Measurements from ENCODE around the gene CHADL.

CHADL gene

DNA sequence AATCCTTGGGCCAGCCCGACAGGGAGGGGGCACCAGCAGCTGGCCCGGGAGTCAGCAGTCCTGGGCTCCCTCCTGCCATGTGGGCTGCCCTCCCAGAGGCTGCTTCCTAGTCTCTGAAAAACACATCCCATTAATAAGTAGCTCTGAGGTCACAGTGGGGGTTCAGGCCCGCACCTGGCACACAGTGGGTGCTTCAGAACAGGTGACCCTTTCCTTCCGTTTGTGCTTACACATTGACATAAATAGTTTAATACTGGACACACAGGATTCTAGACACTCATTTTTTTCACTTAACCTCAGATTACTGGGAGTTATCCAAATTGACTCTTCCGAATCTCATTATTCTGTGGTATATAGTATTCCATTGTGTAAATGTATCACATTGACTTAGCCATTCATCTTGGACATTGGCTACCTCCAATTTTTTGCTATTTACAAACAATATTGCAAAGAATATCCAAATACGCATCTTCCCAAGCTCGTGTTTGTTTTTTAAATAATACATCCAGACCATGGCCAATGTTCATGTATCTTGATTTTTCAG lies 474 bp upstream of the CHADL start:
- DNase-seq (ENCODE audit: low spot score): no peak
- no peak for TF ChIP-seq CTCF (IDR thresholded peaks at IDR 0.05; ENCODE audit: borderline replicate concordance, control extremely low read depth, extremely low read depth, insufficient read depth, missing control alignments)
- in situ Hi-C loops (cut with MboI; ENCODE audit: low sequenced_read_pairs, unreplicated experiment): no loop called here

GRCh38 chr22:41239443-41240128 lies 1.1 kb downstream of the CHADL start:
- TF ChIP-seq CTCF (IDR thresholded peaks at IDR 0.05; ENCODE audit: borderline replicate concordance, control extremely low read depth, extremely low read depth, insufficient read depth, missing control alignments): no peak

GRCh38 chr22:41238570-41239442 lies 1.9 kb downstream of the CHADL start:
- TF ChIP-seq CTCF (IDR thresholded peaks at IDR 0.05; ENCODE audit: borderline replicate concordance, control extremely low read depth, extremely low read depth, insufficient read depth, missing control alignments): no peak
- DNase-seq (ENCODE audit: low spot score): no peak

More at GRCh38 chr22:41239443-41240128, 1.1 kb downstream of the CHADL start:
- in situ Hi-C loops (cut with MboI; ENCODE audit: low sequenced_read_pairs, unreplicated experiment): loop anchor here (10.0 kb wide), 1 partner anchor 315 kb away; no protein-coding TSS in a partner anchor
- DNase-seq (ENCODE audit: low spot score): no peak

DNA sequence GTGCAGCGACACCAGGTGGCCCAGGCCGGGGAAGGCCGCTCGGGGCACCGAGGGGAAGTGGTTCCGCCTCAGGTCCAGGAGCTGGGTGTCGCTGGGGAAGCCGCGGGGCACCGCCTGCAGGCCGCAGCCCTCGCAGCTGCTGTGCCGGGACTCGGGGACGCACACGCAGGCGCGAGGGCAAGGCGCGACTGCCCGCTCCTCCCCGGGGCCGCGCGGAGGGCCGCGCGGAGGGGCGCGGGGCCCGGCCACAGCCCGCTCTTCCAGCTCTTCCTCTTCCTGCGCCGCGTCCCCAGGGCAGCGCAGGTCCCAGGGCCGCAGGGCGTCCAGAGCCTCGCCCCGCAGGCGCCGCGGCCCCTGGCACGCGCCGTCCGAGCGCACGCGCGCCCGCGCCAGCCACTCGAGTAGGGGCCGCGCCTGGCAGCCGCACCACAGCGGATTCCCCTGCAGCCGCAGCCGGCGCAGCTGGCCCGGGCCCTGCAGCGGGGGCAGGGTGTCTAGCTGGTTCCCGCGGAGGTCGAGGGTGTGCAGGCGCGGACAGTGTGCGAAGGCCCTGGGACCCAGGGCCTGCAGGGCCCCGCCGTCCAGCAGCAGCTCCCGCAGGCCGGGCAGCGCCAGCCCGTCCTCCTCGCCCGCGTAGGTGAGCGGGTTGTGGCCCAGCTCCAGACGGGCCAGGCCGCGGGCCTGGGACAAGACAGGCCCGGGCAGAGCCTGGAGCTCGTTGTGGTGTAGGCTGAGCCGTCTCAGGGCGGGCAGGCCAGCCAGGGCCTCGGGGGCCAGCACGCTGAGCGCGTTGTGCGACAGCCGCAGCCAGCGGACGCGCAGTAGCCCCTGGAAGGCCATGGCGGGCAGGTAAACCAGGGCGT lies 2.8 kb downstream of the CHADL start:
- DNase-seq (ENCODE audit: low spot score): peak; percentile 93
- in situ Hi-C loops (cut with MboI; ENCODE audit: low sequenced_read_pairs, unreplicated experiment): loop anchor here (10.0 kb wide), 1 partner anchor 313 kb away; no protein-coding TSS in a partner anchor
- peak; percentile 87 for TF ChIP-seq CTCF (IDR thresholded peaks at IDR 0.05; ENCODE audit: borderline replicate concordance, control extremely low read depth, extremely low read depth, insufficient read depth, missing control alignments)

More at GRCh38 chr22:41238570-41239442, 1.9 kb downstream of the CHADL start:
- in situ Hi-C loops (cut with MboI; ENCODE audit: low sequenced_read_pairs, unreplicated experiment): loop anchor here (10.0 kb wide), 1 partner anchor 314 kb away; no protein-coding TSS in a partner anchor

DNA sequence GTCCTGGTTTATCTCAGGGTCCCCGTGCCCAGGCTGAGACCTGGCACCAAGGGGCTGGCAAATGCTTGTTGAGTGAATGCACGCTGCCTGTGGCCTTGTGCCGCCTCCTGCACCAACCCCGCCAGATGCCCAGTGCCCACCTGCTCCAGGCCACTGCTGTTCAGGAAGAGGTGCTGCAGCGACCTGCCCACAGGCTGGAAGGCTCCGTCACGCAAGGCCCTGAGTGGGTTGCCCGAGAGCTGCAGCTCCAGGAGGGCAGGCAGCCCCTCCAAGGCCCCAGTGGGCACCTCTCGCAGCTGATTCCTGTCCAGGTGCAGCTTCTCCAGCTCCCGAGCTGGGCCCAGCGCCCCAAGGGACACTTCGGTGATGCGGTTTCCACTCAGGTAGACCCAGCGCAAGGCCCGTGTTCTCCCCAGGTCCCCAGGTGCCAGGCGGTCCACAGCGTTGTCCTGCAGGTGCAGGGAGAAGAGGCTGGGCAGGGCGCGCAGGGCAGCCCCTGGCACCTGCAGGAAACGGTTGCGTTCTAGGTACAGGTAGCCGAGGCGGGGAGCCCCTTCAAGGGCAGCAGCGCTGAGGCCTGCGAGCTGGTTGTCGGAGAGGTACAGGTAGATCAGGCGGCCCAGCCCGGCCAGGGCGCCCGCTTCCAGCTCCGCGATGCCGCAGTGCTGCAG lies 3.6 kb downstream of the CHADL start:
- TF ChIP-seq CTCF (IDR thresholded peaks at IDR 0.05; ENCODE audit: borderline replicate concordance, control extremely low read depth, extremely low read depth, insufficient read depth, missing control alignments): no peak
- DNase-seq (ENCODE audit: low spot score): no peak
- in situ Hi-C loops (cut with MboI; ENCODE audit: low sequenced_read_pairs, unreplicated experiment): loop anchor here (10.0 kb wide), 1 partner anchor 312 kb away; no protein-coding TSS in a partner anchor

All from GM13976 (cell line).